GM10266 (cell line): ENCODE data around the gene CCDC40.

Source experiments
- DNase-seq: peaks from one replicate; pipeline ENCODE4 v3.0.0; 2012; ENCODE audit errors: extremely low spot score
- TF ChIP-seq, protein P1 (sequence below): IDR thresholded peaks from 2 replicates; pipeline ENCODE4 v1.5.1; 2012; ENCODE audit warnings: mild to moderate bottlenecking, low read depth; ENCODE audit not compliant: control insufficient read depth, insufficient read depth; ENCODE audit errors: missing control alignments

Gene CCDC40, protein sequence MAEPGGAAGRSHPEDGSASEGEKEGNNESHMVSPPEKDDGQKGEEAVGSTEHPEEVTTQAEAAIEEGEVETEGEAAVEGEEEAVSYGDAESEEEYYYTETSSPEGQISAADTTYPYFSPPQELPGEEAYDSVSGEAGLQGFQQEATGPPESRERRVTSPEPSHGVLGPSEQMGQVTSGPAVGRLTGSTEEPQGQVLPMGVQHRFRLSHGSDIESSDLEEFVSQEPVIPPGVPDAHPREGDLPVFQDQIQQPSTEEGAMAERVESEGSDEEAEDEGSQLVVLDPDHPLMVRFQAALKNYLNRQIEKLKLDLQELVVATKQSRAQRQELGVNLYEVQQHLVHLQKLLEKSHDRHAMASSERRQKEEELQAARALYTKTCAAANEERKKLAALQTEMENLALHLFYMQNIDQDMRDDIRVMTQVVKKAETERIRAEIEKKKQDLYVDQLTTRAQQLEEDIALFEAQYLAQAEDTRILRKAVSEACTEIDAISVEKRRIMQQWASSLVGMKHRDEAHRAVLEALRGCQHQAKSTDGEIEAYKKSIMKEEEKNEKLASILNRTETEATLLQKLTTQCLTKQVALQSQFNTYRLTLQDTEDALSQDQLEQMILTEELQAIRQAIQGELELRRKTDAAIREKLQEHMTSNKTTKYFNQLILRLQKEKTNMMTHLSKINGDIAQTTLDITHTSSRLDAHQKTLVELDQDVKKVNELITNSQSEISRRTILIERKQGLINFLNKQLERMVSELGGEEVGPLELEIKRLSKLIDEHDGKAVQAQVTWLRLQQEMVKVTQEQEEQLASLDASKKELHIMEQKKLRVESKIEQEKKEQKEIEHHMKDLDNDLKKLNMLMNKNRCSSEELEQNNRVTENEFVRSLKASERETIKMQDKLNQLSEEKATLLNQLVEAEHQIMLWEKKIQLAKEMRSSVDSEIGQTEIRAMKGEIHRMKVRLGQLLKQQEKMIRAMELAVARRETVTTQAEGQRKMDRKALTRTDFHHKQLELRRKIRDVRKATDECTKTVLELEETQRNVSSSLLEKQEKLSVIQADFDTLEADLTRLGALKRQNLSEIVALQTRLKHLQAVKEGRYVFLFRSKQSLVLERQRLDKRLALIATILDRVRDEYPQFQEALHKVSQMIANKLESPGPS

DNA sequence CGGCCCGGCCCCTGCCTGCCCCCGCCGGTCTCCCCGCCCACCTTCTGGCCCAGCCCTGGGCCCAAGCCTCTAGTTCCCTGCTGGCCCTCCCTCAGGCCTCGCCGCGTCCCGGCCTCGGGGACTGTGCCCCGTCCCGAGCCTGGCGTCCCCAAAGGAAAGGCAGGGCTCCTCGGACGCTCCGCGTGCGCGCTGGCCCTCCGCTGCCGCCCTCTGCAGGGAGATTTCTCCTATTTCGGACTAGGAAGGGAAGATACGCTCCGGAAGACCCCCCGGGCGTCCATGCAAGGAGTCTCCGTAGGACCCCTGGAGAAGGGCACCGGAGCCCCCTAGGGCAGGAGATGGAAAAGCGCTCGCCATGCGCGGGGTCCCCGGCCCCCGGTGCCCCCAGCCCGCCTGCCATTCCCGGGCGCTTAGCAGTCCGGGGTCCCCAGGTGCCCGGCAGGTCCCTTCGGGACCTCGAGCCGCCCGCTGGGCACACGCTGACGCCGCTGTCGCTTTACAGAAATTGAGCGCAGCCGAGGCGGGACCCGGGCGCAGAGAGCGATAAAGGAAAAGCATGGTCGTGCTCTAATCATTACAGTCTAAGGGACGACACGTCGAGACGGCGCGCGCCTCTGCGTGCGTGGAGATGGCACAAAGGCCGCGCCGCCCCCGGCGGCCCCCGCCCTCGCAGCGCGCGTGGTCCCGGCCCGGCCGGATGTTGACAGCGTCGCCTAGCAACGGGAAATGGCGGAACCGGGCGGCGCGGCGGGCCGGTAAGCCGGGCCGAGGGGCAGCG is at the start of gene CCDC40:
Gene CCDC40, plus strand, starts transcription at position 706 of the 778 bp plus-strand sequence. Its CDS starts 21 bp downstream, at position 727.
- DNase-seq = peak; percentile 80
- TF ChIP-seq, protein P1, sequence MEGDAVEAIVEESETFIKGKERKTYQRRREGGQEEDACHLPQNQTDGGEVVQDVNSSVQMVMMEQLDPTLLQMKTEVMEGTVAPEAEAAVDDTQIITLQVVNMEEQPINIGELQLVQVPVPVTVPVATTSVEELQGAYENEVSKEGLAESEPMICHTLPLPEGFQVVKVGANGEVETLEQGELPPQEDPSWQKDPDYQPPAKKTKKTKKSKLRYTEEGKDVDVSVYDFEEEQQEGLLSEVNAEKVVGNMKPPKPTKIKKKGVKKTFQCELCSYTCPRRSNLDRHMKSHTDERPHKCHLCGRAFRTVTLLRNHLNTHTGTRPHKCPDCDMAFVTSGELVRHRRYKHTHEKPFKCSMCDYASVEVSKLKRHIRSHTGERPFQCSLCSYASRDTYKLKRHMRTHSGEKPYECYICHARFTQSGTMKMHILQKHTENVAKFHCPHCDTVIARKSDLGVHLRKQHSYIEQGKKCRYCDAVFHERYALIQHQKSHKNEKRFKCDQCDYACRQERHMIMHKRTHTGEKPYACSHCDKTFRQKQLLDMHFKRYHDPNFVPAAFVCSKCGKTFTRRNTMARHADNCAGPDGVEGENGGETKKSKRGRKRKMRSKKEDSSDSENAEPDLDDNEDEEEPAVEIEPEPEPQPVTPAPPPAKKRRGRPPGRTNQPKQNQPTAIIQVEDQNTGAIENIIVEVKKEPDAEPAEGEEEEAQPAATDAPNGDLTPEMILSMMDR = no peak

DNA sequence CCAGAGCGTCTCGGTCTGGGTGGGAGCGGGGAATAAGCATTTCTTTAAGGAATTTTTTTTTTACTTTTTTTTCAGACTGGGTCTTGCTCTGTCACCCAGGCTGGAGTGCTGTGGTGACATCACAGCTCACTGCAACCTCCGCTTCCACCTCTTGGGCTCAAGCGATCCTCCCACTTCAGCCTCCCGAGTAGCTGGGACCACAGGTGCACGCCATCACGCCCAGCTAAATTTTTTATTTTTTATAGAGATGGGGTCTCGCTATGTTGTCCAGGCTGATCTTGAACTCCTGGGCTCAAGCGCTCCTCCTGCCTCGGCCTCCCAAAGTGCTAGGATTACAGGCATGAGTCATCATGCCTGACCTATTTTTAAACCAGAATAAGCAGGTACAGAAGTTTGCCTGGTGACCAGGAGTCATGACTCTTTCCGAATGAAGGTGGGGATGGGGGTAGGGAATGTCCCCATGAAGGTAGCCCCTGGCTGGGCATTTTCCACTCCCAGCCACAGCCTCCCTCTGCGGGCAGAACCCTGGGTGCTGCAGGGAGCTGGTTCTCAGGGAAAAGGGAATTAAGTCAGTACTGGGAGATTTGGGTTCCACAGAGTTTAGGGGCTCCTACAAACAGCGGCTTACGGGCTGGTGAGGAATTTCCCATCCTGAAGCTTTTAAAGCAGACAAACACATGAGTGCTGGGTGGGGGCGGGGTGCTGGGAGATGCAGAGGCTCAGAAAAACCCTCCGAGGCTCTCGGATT is 49.1 kb upstream of the CCDC40 start:
- no peak for DNase-seq
- TF ChIP-seq, protein P1 = no peak

DNA sequence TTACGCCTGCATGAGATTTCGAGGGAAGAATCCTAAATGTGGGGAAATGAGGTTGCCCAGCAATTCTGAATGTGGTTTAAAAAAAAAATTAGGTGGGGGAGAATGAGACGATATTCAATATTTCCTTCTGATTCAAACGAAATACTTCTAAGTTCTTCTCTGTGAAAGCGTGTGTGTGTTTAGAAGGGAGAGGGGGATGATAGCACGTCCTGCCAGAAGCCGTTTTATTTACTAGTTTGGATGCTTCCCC is 48.6 kb upstream of the CCDC40 start:
- DNase-seq = no peak
- TF ChIP-seq, protein P1 = no peak

DNA sequence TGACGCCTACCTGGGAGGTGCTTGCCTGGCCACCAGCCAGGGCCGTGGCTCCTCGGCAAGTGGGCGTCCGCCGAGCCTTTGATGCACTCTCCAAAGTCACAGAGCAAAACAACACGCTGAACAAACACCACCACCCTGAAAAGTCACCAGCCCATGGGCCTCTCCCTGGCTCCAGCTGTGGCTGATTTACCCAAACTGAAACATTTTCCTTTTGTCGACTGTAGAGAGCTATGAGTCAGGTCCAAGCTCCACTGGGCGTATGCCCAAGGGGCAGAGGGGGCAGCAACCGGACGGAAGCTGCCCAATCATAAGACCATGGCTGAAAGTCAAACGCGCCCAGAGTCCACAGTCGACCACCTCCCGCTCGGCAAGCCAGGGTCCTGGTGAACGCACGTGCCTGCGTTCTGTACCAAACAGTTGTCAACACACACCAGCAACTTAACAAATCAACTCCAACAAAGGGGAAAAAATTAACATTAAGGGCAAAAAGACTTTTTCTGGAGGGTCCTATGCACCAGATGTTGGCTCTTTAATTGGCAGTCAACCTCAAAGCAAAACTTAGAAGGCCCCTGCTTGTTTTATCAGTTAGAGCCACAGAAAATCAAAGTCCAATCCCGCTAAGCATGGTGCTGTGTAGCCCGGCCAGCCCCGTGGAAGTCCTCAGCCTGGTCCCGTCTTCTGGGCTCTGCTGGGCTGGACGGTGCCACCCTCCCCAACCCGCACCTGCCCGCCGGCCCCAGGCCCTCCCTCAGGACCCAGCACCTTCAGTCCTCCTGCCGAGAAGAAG is 48.1 kb upstream of the CCDC40 start:
- TF ChIP-seq, protein P1 = no peak

DNA sequence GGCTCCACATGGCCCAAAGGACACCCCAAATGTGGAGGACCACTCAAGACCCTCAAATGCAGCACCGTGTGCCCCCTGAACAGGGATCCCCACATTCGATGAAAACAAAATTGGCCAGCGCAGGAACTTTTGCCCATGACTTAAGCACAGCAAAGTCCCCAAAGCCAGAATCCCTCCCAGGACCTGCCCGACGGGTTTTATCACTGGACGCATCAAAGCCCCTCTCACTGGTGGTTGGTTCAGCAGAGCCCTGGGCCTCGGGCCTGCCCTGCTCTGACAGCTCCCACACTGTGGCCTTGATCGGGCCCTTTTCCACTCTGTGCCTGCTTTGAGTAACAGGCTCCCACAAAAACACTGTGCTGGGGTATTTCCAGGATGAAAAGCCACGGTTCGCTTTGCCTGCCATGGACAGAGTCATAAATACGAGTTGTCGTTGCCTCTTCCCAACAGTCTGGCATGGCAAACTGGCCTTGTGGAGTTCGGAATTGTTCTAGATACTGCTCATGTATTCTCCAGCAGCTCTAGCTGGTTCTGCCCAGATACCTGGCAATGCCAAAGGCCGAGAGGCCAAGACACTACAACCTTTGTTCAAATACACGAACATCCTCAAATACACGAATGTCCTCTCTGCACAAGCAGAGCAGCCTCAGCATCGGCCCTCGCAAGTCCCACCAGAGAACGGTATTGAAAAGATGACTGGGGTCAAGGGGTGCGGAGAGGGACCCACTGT is 47.2 kb upstream of the CCDC40 start:
- TF ChIP-seq, protein P1 = no peak
- no peak for DNase-seq

More for the DNA sequence above, 48.1 kb upstream of the CCDC40 start:
- DNase-seq = no peak
